Loucy (cell line): Measurements from ENCODE around the gene ZC3HAV1.
"Not testable (repeated sequence)": the region's sequence is repeated elsewhere in the genome, so short reads cannot be mapped to it uniquely, and the experiment has no call there.

Experiments
- EZH2phosphoT487 ChIP-seq: fragments of 200-600 bp; IDR thresholded peaks from 2 replicates; pipeline ENCODE4 v1.6.1; 2018; ENCODE audit warnings: antibody characterized with exemption, mild to moderate bottlenecking, moderate library complexity, borderline replicate concordance
- TF ChIP-seq, protein P1 (sequence below): fragments of 200-600 bp; sonication (generic); conservative IDR thresholded peaks from 2 replicates; pipeline ENCODE4 v1.5.1; 2014; ENCODE audit warnings: mild to moderate bottlenecking, antibody characterized with exemption, low read length

DNA sequence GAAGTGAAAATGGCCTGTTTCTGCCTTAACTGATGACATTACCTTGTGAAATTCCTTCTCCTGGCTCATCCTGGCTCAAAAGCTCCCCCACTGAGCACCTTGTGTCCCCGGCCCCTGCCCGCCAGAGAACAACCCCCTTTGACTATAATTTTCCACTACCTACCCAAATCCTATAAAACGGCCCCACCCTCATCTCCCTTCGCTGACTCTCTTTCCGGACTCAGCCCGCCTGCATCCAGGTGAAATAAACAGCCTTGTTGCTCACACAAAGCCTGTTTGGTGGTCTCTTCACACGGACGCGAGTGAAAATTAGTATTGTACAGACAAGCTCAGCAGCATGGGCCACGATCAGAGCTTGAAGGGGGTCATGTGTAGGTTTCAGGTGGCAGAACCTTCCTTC lies 16.0 kb downstream of the ZC3HAV1 start:
- TF ChIP-seq, protein P1, sequence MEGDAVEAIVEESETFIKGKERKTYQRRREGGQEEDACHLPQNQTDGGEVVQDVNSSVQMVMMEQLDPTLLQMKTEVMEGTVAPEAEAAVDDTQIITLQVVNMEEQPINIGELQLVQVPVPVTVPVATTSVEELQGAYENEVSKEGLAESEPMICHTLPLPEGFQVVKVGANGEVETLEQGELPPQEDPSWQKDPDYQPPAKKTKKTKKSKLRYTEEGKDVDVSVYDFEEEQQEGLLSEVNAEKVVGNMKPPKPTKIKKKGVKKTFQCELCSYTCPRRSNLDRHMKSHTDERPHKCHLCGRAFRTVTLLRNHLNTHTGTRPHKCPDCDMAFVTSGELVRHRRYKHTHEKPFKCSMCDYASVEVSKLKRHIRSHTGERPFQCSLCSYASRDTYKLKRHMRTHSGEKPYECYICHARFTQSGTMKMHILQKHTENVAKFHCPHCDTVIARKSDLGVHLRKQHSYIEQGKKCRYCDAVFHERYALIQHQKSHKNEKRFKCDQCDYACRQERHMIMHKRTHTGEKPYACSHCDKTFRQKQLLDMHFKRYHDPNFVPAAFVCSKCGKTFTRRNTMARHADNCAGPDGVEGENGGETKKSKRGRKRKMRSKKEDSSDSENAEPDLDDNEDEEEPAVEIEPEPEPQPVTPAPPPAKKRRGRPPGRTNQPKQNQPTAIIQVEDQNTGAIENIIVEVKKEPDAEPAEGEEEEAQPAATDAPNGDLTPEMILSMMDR, result not testable (repeated sequence)
- not testable (repeated sequence) for TF ChIP-seq EZH2phosphoT487
